HUES48 (cell line): ENCODE measurements around the gene ZFYVE21.

ENCODE experiments used
- H3K27ac ChIP-seq: one replicate; pipeline ENCODE4 v1.7.0; 2013; ENCODE audit warnings: low read depth, low read length, inconsistent platforms
- H3K27me3 ChIP-seq: 2 replicates; pipeline ENCODE4 v1.6.1; 2013; ENCODE audit warnings: mild to moderate bottlenecking, low read length; ENCODE audit not compliant: control insufficient read depth, insufficient read depth
- H3K36me3 ChIP-seq: 2 replicates; pipeline ENCODE4 v1.6.1; 2013; ENCODE audit warnings: low read length; ENCODE audit not compliant: control insufficient read depth, insufficient read depth
- H3K4me1 ChIP-seq: 2 replicates; pipeline ENCODE4 v1.6.1; 2013; ENCODE audit warnings: mild to moderate bottlenecking, low read length; ENCODE audit not compliant: control insufficient read depth, insufficient read depth
- H3K4me3 ChIP-seq: 2 replicates; pipeline ENCODE4 v1.5.1; 2013; ENCODE audit warnings: mild to moderate bottlenecking, low read depth, low read length
- H3K9ac ChIP-seq: 2 replicates; pipeline ENCODE4 v1.6.1; 2013; ENCODE audit warnings: mild to moderate bottlenecking, low read depth, low read length, moderate library complexity
- H3K9me3 ChIP-seq: 2 replicates; pipeline ENCODE4 v1.6.1; 2013; ENCODE audit warnings: low read length; ENCODE audit not compliant: control insufficient read depth, insufficient read depth

ZFYVE21 gene

GRCh38 chr14:103715052-103716000, at the start of gene ZFYVE21, which contains the start of gene XRCC3:
Gene ZFYVE21 (plus strand): TSS chr14:103715810. CDS start chr14:103715842, 32 bp downstream.
Gene XRCC3 (minus strand): TSS chr14:103715451. CDS start chr14:103711087, 4,364 bp downstream.
- H3K9me3 ChIP-seq = no peaks in the 10 kb centered on the region
- peak within 1 kb of the TSS; percentile 82 for H3K27ac ChIP-seq
- H3K36me3 ChIP-seq = peaks cover 10% of the 10 kb centered on the region
- no peaks in the 10 kb centered on the region for H3K27me3 ChIP-seq
- H3K4me1 ChIP-seq = peaks cover 11% of the 10 kb centered on the region; the same call in 1 of the 2 replicates
- H3K9ac ChIP-seq = peak within 1 kb of the TSS; percentile 88
- H3K4me3 ChIP-seq = peak within 1 kb of the TSS; percentile 81

GRCh38 chr14:103667671-103668070, 47.9 kb upstream of the ZFYVE21 start:
- no peak overlapping the region for H3K4me3 ChIP-seq
- H3K27ac ChIP-seq = no peak overlapping the region
- H3K36me3 ChIP-seq = peaks cover 83% of the 10 kb centered on the region

GRCh38 chr14:103668117-103668516, 47.5 kb upstream of the ZFYVE21 start:
- Histone ChIP-seq H3K36me3 (peaks cover 85% of the 10 kb centered on the region), H3K27me3 (no peaks in the 10 kb centered on the region), H3K4me3 (no peak overlapping the region), H3K27ac (no peak overlapping the region), H3K9ac (no peak overlapping the region), H3K9me3 (no peaks in the 10 kb centered on the region), H3K4me1 (no peaks in the 10 kb centered on the region)

More at GRCh38 chr14:103667671-103668070, 47.9 kb upstream of the ZFYVE21 start:
- Histone ChIP-seq H3K27me3 (no peaks in the 10 kb centered on the region), H3K4me1 (no peaks in the 10 kb centered on the region), H3K9ac (no peak overlapping the region), H3K9me3 (no peaks in the 10 kb centered on the region)

GRCh38 chr14:103669370-103669769, 46.2 kb upstream of the ZFYVE21 start:
- Histone ChIP-seq H3K9me3 (no peaks in the 10 kb centered on the region), H3K36me3 (peaks cover 84% of the 10 kb centered on the region), H3K27ac (no peak overlapping the region), H3K4me3 (no peak overlapping the region), H3K27me3 (no peaks in the 10 kb centered on the region), H3K9ac (no peak overlapping the region), H3K4me1 (no peaks in the 10 kb centered on the region)

GRCh38 chr14:103671911-103672310, 43.7 kb upstream of the ZFYVE21 start:
- no peaks in the 10 kb centered on the region for H3K4me1 ChIP-seq
- H3K27me3 ChIP-seq = no peaks in the 10 kb centered on the region
- no peak overlapping the region for H3K27ac ChIP-seq
- no peak overlapping the region for H3K9ac ChIP-seq
- H3K9me3 ChIP-seq = no peaks in the 10 kb centered on the region
- no peak overlapping the region for H3K4me3 ChIP-seq
- H3K36me3 ChIP-seq = peaks cover 89% of the 10 kb centered on the region

GRCh38 chr14:103675957-103676356, 39.7 kb upstream of the ZFYVE21 start:
- H3K4me1 ChIP-seq = no peaks in the 10 kb centered on the region
- no peak overlapping the region for H3K4me3 ChIP-seq
- H3K9me3 ChIP-seq = no peaks in the 10 kb centered on the region
- H3K36me3 ChIP-seq = peaks cover 97% of the 10 kb centered on the region
- no peak overlapping the region for H3K27ac ChIP-seq
- no peaks in the 10 kb centered on the region for H3K27me3 ChIP-seq
- no peak overlapping the region for H3K9ac ChIP-seq

- peaks cover 96% of the 10 kb centered on the region for H3K36me3 ChIP-seq
These were observed 38.5 kb upstream of the ZFYVE21 start for GRCh38 chr14:103676881-103677675.

GRCh38 chr14:103679351-103679750, 36.3 kb upstream of the ZFYVE21 start:
- no peak overlapping the region for H3K4me3 ChIP-seq
- H3K4me1 ChIP-seq = no peaks in the 10 kb centered on the region
- peaks cover 96% of the 10 kb centered on the region for H3K36me3 ChIP-seq
- no peaks in the 10 kb centered on the region for H3K9me3 ChIP-seq
- H3K27me3 ChIP-seq = no peaks in the 10 kb centered on the region
- no peak overlapping the region for H3K9ac ChIP-seq
- H3K27ac ChIP-seq = no peak overlapping the region

More at GRCh38 chr14:103676881-103677675, 38.5 kb upstream of the ZFYVE21 start:
- no peaks in the 10 kb centered on the region for H3K9me3 ChIP-seq
- no peak overlapping the region for H3K9ac ChIP-seq
- H3K4me3 ChIP-seq = no peak overlapping the region
- no peaks in the 10 kb centered on the region for H3K27me3 ChIP-seq
- no peaks in the 10 kb centered on the region for H3K4me1 ChIP-seq
- H3K27ac ChIP-seq = no peak overlapping the region

- Histone ChIP-seq H3K4me3 (no peak overlapping the region), H3K27me3 (no peaks in the 10 kb centered on the region), H3K9ac (no peak overlapping the region), H3K36me3 (peaks cover 94% of the 10 kb centered on the region), H3K4me1 (no peaks in the 10 kb centered on the region), H3K9me3 (no peaks in the 10 kb centered on the region), H3K27ac (no peak overlapping the region)
These were observed 34.9 kb upstream of the ZFYVE21 start for GRCh38 chr14:103680491-103681231.

- H3K36me3 ChIP-seq = peaks cover 94% of the 10 kb centered on the region
- H3K9me3 ChIP-seq = no peaks in the 10 kb centered on the region
- no peak overlapping the region for H3K4me3 ChIP-seq
- no peak overlapping the region for H3K27ac ChIP-seq
- H3K4me1 ChIP-seq = no peaks in the 10 kb centered on the region
- H3K27me3 ChIP-seq = no peaks in the 10 kb centered on the region
- H3K9ac ChIP-seq = no peak overlapping the region
These were observed 32.5 kb upstream of the ZFYVE21 start for GRCh38 chr14:103683139-103683538.
